SK-N-SH (cell line): Measurements from ENCODE around the gene JAM2.

ENCODE experiments used
- CTCF ChIP-seq: fragments of 200-600 bp; sonication (generic); IDR thresholded peaks from 2 replicates; pipeline ENCODE4 v1.6.1; 2017; ENCODE audit warnings: antibody characterized with exemption, mild to moderate bottlenecking, moderate library complexity
- EZH2phosphoT487 ChIP-seq: fragments of 200-600 bp; sonication (generic); IDR thresholded peaks from 2 replicates; pipeline ENCODE4 v1.6.1; 2017; ENCODE audit warnings: low read depth, mixed run types, mild to moderate bottlenecking, antibody characterized with exemption, moderate library complexity, borderline replicate concordance
- MXI1 ChIP-seq: IDR thresholded peaks from 2 replicates; pipeline ENCODE4 v1.6.1; 2012; ENCODE audit warnings: mild to moderate bottlenecking, low read depth, low read length, improper control_type of control experiment
- POLR2AphosphoS5 ChIP-seq: IDR thresholded peaks from 2 replicates; pipeline ENCODE4 v1.6.1; 2012; ENCODE audit warnings: low read depth, low read length
- SIN3A ChIP-seq: IDR thresholded peaks from 2 replicates; pipeline ENCODE4 v1.6.1; 2012; ENCODE audit warnings: low read depth, mild to moderate bottlenecking, low read length, moderate library complexity, borderline replicate concordance
- SMC3 ChIP-seq: IDR thresholded peaks from 2 replicates; pipeline ENCODE4 v1.6.1; 2012; ENCODE audit warnings: low read depth, low read length, improper control_type of control experiment
- TEAD4 ChIP-seq: IDR thresholded peaks from 2 replicates; pipeline ENCODE4 v1.4.0; 2012; ENCODE audit warnings: mild to moderate bottlenecking, borderline replicate concordance; ENCODE audit not compliant: insufficient read depth

GRCh38 chr21:25638660-25639550 lies at the start of gene JAM2:
- no peak for TF ChIP-seq MXI1
- no peak for TF ChIP-seq SMC3
- TF ChIP-seq SIN3A, result no peak
- no peak for TF ChIP-seq CTCF
- no peak for TF ChIP-seq EZH2phosphoT487
- TF ChIP-seq POLR2AphosphoS5, result no peak
- no peak for TF ChIP-seq TEAD4
